CD14-positive monocyte (primary cell): ENCODE results near the gene PITPNC1. TPM values are rescaled to one million over a fixed set of nuclear protein-coding genes. Genes with fewer than 3 reads are reported as not detected.

ENCODE experiments used
- DNase-seq, 3 donors: peaks; one replicate each; pipeline ENCODE4 v3.0.0-alpha.2; 2011 to 2022
- H2AFZ ChIP-seq: 2 replicates; pipeline ENCODE4 v1.6.0; 2012; ENCODE audit warnings: mild to moderate bottlenecking, low read depth, low read length, inconsistent platforms; ENCODE audit not compliant: insufficient read depth, poor library complexity, severe bottlenecking
- H3K27ac ChIP-seq, 2 donors: 1 replicate in 1 of 2; 2 replicates in 1 of 2; pipeline ENCODE4 v1.5.1; 2012 to 2013; ENCODE audit warnings: low read length in 2 of 2, control low read depth in 1 of 2, inconsistent platforms in 1 of 2, low read depth in 1 of 2, mild to moderate bottlenecking in 1 of 2
- H3K27me3 ChIP-seq, 2 donors: one replicate each; pipeline versions ENCODE4 v1.6.0 to v1.6.1; 2011 to 2013; ENCODE audit warnings: low read length in 2 of 2; ENCODE audit not compliant: control insufficient read depth in 2 of 2, insufficient read depth in 2 of 2
- H3K36me3 ChIP-seq, 2 donors: replicated peaks in 1 of 2; 1 replicate in 1 of 2; 2 replicates in 1 of 2; pipeline versions ENCODE4 v1.5.1 to v1.6.1; 2012 to 2013; ENCODE audit warnings: low read length in 2 of 2, control low read depth in 1 of 2, inconsistent platforms in 1 of 2, mild to moderate bottlenecking in 1 of 2; ENCODE audit not compliant: insufficient read depth in 2 of 2, control insufficient read depth in 1 of 2
- H3K4me1 ChIP-seq, 2 donors: 1 replicate in 1 of 2; 2 replicates in 1 of 2; pipeline versions ENCODE4 v1.5.1 to v1.6.1; 2012 to 2013; ENCODE audit warnings: low read length in 2 of 2, control low read depth in 1 of 2, inconsistent platforms in 1 of 2, mild to moderate bottlenecking in 1 of 2, moderate library complexity in 1 of 2; ENCODE audit not compliant: insufficient read depth in 2 of 2, control insufficient read depth in 1 of 2
- H3K4me2 ChIP-seq: replicated peaks from 2 replicates; pipeline ENCODE3; 2012; ENCODE audit warnings: low read length, moderate library complexity, mild to moderate bottlenecking; ENCODE audit not compliant: poor library complexity, severe bottlenecking; ENCODE audit errors: extremely low read depth
- H3K4me3 ChIP-seq, 3 experiments: fragments of 200-600 bp in 1 of 3; sonication (generic) in 1 of 3; replicated peaks in 1 of 3; 1 replicate in 2 of 3; 2 replicates in 1 of 3; pipeline ENCODE4 v1.5.1; 2011 to 2013; ENCODE audit warnings: low read length in 3 of 3, mild to moderate bottlenecking in 3 of 3, control low read depth in 2 of 3, low read depth in 2 of 3, inconsistent platforms in 1 of 3, moderate library complexity in 1 of 3
- H3K79me2 ChIP-seq: 2 replicates; pipeline ENCODE4 v1.6.0; 2012; ENCODE audit warnings: mild to moderate bottlenecking, control low read depth, inconsistent platforms, low read length, moderate library complexity; ENCODE audit not compliant: insufficient read depth
- H3K9ac ChIP-seq: 2 replicates; pipeline ENCODE4 v1.6.0; 2017; ENCODE audit warnings: low read length, mild to moderate bottlenecking; ENCODE audit not compliant: insufficient read depth, poor library complexity, severe bottlenecking
- H3K9me3 ChIP-seq, 2 donors: replicated peaks in 1 of 2; 1 replicate in 1 of 2; 2 replicates in 1 of 2; pipeline versions ENCODE4 v1.5.1 to v1.6.1; 2012 to 2013; ENCODE audit warnings: low read length in 2 of 2, control low read depth in 1 of 2; ENCODE audit not compliant: control insufficient read depth in 1 of 2, insufficient read depth in 1 of 2
- H4K20me1 ChIP-seq: 2 replicates; pipeline ENCODE4 v1.6.0; 2012; ENCODE audit warnings: mild to moderate bottlenecking, low read length, control low read depth, moderate library complexity; ENCODE audit not compliant: insufficient read depth
- H3K27ac Mint-ChIP-seq, 7 donors: one replicate each; pipeline ENCODE4 v1.8.0; 2020; ENCODE audit warnings: mild to moderate bottlenecking in 7 of 7, mixed read lengths in 7 of 7, moderate library complexity in 6 of 7, inconsistent platforms in 2 of 7
- H3K27me3 Mint-ChIP-seq, 3 donors: one replicate each; pipeline ENCODE4 v1.8.0; 2021 to 2022; ENCODE audit warnings: low read depth in 3 of 3, mild to moderate bottlenecking in 3 of 3, mixed read lengths in 3 of 3, moderate library complexity in 3 of 3, inconsistent platforms in 1 of 3
- H3K36me3 Mint-ChIP-seq, 2 donors: one replicate each; pipeline ENCODE4 v1.8.0; 2020; ENCODE audit warnings: mixed read lengths in 2 of 2, inconsistent platforms in 1 of 2, mild to moderate bottlenecking in 1 of 2
- H3K4me1 Mint-ChIP-seq: one replicate; pipeline ENCODE4 v1.8.0; 2020; ENCODE audit warnings: mild to moderate bottlenecking, mixed read lengths
- H3K4me3 Mint-ChIP-seq, 2 donors: one replicate each; pipeline ENCODE4 v1.8.0; 2020; ENCODE audit warnings: mild to moderate bottlenecking in 2 of 2, mixed read lengths in 2 of 2, moderate library complexity in 1 of 2
- H3K9me3 Mint-ChIP-seq, 7 donors: one replicate each; pipeline ENCODE4 v1.8.0; 2020 to 2022; ENCODE audit warnings: mixed read lengths in 7 of 7, mild to moderate bottlenecking in 6 of 7, moderate library complexity in 6 of 7, inconsistent platforms in 2 of 7
- WGBS: methylation state at CpG from one replicate; pipeline ENCODE4 v1.1.5; 2013; ENCODE audit warnings: missing lambda C conversion rate; ENCODE audit not compliant: insufficient coverage; 5-methylcytosine and 5-hydroxymethylcytosine counted together
- intact Hi-C, 2 donors: fragments of 100-400 bp; cut with micrococcal nuclease; formaldehyde crosslinking; loops; one replicate each; pipeline versions ENCODE4 v1.15.0 to v1.15.1; 2023
- polyA plus RNA-seq, 3 donors: library from polyadenylated mRNA; depleted of rRNA in 1 of 3; unstranded in 2 of 3; stranded (reverse) in 1 of 3; fragments of 300-500 nt in 2 of 3; fragments of >200 nt in 1 of 3; fragmentation: Illumina TruSeq in 2 of 3; gene quantifications; 1 replicate in 2 of 3; 2 replicates in 1 of 3; pipeline ENCODE4 v1.2.3, GENCODE V29; 2012 to 2021
- TF ChIP-seq, protein P1 (sequence below): fragments of 200-600 bp; IDR thresholded peaks from one replicate; pipeline ENCODE4 v1.8.0; 2022; ENCODE audit warnings: antibody characterized with exemption, mild to moderate bottlenecking

PITPNC1 gene
- polyA plus RNA-seq, 3 donors = 18.5 to 31.0 (median 21.7) TPM

DNA sequence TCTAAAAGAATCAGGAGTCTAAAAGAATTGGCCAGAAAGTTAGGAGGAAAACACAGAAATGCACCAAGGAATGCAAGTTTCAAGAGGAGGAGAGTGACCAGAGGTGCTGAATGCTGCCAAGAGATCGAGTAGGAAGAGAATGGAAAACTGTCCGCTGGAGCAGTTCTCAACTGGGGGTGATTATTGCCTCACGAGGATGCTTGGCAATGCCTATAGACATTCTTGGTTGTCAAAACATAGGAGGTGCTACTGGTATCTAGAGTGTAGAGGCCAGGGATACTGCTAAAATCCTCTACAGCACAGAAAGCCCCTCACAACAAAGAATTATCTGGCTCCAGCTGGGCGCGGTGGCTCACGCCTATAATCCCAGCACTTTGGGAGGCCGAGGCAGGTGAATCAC, 258.6 kb downstream of the PITPNC1 start:
- H3K9me3 Mint-ChIP-seq = no peaks in the 10 kb centered on the region
- Histone ChIP-seq H3K9ac (no peak overlapping the region), H3K4me1 (no peaks in the 10 kb centered on the region), H3K4me2 (no peak overlapping the region), H3K79me2 (no peaks in the 10 kb centered on the region), H3K4me3 (no peak overlapping the region), H3K36me3 (peaks cover 14 to 58% of the 10 kb centered on the region in 2 donors), H2AFZ (no peak overlapping the region), H3K9me3 (no peaks in the 10 kb centered on the region), H3K27ac (no peak overlapping the region), H3K27me3 (no peaks in the 10 kb centered on the region), H4K20me1 (no peaks in the 10 kb centered on the region)
- no peaks in the 10 kb centered on the region for H3K27me3 Mint-ChIP-seq
- H3K4me1 Mint-ChIP-seq = no peaks in the 10 kb centered on the region
- no peak overlapping the region for H3K4me3 Mint-ChIP-seq
- no peak overlapping the region for H3K27ac Mint-ChIP-seq
- TF ChIP-seq, protein P1, sequence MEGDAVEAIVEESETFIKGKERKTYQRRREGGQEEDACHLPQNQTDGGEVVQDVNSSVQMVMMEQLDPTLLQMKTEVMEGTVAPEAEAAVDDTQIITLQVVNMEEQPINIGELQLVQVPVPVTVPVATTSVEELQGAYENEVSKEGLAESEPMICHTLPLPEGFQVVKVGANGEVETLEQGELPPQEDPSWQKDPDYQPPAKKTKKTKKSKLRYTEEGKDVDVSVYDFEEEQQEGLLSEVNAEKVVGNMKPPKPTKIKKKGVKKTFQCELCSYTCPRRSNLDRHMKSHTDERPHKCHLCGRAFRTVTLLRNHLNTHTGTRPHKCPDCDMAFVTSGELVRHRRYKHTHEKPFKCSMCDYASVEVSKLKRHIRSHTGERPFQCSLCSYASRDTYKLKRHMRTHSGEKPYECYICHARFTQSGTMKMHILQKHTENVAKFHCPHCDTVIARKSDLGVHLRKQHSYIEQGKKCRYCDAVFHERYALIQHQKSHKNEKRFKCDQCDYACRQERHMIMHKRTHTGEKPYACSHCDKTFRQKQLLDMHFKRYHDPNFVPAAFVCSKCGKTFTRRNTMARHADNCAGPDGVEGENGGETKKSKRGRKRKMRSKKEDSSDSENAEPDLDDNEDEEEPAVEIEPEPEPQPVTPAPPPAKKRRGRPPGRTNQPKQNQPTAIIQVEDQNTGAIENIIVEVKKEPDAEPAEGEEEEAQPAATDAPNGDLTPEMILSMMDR = no peak
- DNase-seq = no peak
- intact Hi-C loops = no loop called here
- 100% methylated on average over 3 of the region's 7 CpGs for WGBS
- H3K36me3 Mint-ChIP-seq = peaks cover 37 to 47% of the 10 kb centered on the region in 2 donors

- DNase-seq = no peak
- Mint-ChIP-seq H3K4me1 (no peaks in the 10 kb centered on the region), H3K27ac (no peak overlapping the region), H3K9me3 (no peaks in the 10 kb centered on the region), H3K4me3 (no peak overlapping the region), H3K36me3 (peaks cover 39 to 49% of the 10 kb centered on the region in 2 donors), H3K27me3 (no peaks in the 10 kb centered on the region)
- Histone ChIP-seq H3K36me3 (peaks cover 14 to 58% of the 10 kb centered on the region in 2 donors), H3K4me2 (no peak overlapping the region), H3K9ac (no peak overlapping the region), H3K27ac (no peak overlapping the region), H3K9me3 (no peaks in the 10 kb centered on the region), H2AFZ (no peak overlapping the region), H3K4me3 (no peak overlapping the region), H4K20me1 (no peaks in the 10 kb centered on the region), H3K27me3 (no peaks in the 10 kb centered on the region), H3K79me2 (no peaks in the 10 kb centered on the region), H3K4me1 (no peaks in the 10 kb centered on the region)
- TF ChIP-seq, protein P1 = no peak
- 96% methylated on average over 6 of the region's 8 CpGs for WGBS
- intact Hi-C loops = no loop called here
Observed at GRCh38 chr17:67636312-67636711, 259.2 kb downstream of the PITPNC1 start.
